Stimulated activated CD4-positive, alpha-beta T cell treated with anti-CD3 and anti-CD28 coated beads, Interleukin-1b, Interleukin-23, amount 100 ng/mL, for 4 hours (primary cell): ENCODE data around the gene NDUFA3.
"Not testable (repeated sequence)": the region's sequence is repeated elsewhere in the genome, so short reads cannot be mapped to it uniquely, and the experiment has no call there.

Source experiments
- DNase-seq, 2 donors: peaks; one replicate each; pipeline ENCODE4 v3.0.0-alpha.2; 2020; ENCODE audit warnings: low read depth in 2 of 2

NDUFA3 gene

DNA sequence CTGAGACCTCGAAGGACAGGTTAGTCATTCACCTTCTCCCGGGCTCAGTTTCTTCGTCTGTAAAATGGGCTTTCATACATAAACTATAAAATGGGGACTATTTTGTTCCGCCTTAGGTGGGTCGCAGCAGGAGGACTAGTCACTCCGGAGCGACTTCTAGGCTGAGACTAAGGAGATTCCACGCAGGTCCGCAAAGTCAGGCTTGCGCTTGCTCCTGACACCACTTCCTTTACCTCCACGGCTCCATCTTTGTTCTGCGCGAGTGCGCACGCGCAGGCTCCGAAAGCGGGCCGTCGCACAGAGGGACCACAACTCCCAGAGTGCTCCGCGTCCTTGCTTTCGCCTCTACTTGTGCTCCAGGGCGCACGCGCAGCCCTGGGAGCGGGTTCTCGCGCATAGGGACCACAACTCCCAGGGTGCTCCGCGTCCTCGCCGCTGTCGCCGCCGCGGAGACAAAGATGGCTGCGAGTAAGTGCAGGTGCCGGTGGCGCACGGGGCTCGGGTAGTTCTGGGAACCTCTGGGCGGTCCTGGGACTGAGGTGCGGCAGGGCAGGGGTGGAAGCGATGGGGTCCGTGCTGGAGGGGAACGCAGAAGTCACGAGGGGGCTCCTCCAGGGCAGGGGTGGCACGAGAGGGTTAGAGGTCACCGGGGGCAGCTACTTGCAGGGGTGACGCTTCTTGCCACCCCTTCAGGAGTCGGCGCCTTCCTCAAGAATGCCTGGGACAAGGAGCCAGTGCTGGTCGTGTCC is at the start of gene NDUFA3:
Gene NDUFA3, plus strand, starts transcription at position 435 of the 749 bp plus-strand sequence. Its CDS starts 24 bp downstream, at position 459.
- DNase-seq: peak; percentile 91 to 95

DNA sequence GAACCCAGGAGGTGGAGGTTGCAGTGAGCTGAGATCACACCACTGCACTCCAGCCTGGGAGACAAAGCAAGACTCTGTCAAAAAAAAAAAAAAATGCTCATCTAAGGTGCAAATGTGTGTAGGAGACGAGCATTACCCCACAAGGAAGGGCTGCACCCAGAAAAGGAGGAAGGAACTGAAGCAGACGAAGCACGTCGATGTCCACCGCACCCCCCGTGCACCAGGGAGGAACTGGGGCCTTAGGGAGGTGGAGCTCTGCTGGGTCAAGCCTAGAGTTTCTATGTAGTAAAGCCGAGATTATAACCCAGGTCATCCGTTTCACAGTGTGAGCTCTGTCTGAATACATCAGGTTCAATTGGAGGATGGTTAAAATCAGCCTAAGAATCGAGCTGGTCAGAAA is 40.0 kb upstream of the NDUFA3 start:
- no peak for DNase-seq

DNA sequence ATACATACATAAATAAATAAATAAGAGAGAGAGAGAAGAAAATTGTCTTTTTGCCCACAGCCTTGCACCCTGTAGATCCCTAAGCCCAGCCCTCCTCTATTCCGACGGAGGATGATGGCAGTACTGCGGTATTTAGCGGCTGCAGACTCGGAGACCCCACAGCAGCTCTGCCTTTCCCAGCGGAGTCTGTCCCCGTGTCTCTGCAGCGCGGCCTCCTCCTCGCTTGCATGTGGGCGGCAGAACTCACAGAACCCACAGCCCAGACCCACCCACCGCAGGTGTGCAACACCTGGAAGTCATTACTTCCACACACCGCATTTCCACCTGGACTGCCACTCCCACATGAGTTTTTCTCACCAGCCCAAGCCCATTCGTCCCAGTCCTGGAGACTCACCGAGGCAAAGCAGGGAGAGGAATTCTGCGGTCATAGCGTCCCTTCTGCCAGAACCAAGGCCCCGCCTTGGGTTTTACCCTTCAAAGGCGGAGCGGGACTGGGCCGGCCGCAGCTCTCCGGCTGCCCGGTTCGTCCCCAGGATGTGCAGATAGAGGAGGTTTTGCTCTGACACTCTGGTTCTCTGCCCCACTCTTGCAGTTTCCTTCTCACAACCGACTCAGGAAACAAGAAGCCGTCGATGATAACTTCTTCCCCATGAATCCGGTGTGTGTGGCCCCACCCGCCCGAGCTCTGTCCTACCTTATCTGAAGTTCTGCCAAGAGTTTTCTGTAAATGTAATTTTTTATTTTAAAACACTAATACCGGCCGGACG is 39.1 kb upstream of the NDUFA3 start, which contains the start of gene VSTM1:
Gene VSTM1, minus strand, starts transcription at position 548 of the 767 bp plus-strand sequence. Its CDS starts 120 bp downstream, at position 428.
- DNase-seq: no peak

DNA sequence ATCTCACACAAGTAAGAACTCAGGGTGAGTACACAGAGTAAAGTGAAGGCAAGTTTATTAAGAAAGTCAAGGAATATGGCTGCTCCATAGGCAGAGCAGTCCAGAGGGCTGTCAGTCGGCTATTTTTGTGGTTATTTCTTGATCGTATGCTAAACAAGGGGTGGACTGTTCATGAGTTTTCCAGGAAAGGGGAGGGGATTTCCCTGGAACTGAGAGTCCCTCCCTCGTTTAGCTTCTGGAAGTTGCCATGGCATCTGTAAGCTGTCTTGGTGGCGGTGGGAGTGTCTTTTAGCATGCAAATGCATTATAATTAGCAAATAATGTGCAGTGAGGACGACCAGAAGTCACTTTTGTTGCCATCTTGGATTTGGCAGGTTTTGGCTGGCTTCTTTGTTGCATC is 33.2 kb upstream of the NDUFA3 start:
- no peak for DNase-seq

DNA sequence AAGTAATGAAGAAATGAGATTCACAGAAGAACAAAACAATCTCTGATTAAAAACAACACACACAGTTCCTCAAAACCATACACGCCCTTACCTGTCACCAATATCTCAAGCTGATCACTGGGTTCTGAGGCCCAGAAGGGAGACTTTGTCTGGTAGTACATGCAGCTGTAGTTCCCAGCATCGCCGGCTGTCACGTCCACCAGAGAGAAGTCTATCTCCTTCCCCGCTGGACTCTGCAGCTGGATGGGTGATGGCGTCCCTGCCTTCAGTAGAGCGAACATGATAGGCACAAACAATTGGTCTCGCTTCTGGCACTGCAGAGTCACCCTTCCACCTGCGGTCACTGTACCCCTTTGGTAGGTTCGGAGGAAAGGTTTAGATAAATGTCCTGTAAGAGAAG is 28.8 kb upstream of the NDUFA3 start:
- no peak for DNase-seq

DNA sequence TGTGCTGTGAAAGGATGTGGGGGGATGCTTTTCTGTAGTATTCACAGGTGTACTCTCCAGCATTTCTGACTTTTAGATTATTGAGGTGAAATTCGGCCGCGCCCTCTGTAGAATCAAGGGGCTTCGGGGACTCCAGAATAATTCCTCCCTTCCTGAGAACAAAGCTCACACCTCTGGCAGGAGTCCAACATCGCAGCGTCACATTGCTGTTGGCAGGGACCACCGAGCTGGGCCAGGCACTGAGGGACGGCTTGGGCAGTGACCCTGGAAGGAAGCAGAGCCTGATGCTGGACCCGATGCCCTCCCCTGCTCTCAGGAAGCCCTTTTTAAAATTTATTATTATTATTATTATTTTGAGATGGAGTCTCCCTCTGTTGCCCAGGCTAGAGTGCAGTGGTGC is 27.8 kb upstream of the NDUFA3 start:
- DNase-seq: no peak

DNA sequence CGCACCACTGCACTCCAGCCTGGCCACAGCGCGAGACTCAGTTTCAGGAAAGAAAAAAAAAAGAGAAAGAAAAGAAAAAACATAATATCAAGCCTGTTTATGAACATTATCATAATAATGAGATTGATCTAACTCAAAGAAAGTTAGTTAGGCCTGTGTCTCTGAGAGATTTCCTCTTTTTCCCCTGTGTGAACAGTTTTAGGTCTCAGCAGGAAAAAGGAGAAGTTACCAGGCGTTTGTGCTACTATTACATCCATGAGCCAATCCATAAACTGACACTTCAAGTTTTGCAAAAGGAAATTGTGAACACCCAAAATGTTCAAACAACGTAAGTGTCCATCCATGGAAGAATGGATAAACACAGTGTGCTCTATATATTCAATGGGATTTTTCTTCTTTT is 25.3 kb upstream of the NDUFA3 start:
- no peak for DNase-seq

DNA sequence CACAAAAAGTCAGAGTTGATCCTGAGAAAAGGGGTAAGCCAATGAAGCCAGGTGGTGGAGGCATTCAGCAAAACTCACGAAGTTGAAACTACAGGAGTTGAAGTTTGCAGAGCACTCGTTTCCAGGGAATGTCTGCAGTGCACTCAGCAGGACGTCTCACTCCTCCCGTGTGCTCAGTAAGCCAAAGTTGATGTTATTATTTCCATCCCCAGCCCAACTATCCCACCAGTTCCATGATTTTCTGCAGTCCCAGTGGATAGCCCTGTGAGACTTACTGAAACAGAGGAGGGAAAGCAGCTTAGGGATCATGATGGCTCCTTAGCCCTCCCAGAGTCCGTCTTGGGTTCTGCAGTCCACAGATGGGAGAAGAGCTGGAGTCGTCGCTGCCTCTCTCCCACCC is 21.6 kb upstream of the NDUFA3 start, which contains the start of gene TARM1:
Gene TARM1, minus strand, starts transcription at position 334 of the 400 bp plus-strand sequence. Its CDS starts 25 bp downstream, at position 309.
- DNase-seq: no peak

DNA sequence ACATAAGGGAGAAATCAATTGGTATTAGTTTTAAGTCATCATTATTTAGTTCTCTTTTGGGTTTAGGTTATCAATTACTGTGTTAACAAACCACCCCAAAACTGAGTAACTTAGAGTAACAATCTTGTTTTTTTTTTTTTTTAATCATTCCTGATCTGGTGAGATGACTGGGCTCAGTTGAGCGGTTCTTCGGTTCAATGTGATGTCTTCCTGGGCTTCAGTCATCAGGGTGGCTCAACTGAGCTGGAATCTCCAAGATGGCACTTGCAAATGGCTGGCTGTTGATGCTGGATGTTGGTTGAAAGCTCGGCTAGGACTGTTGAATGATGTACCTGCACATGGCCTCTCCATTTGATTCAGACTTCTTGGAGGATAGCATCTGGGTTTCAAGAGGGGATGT is 18.2 kb upstream of the NDUFA3 start:
- no peak for DNase-seq

DNA sequence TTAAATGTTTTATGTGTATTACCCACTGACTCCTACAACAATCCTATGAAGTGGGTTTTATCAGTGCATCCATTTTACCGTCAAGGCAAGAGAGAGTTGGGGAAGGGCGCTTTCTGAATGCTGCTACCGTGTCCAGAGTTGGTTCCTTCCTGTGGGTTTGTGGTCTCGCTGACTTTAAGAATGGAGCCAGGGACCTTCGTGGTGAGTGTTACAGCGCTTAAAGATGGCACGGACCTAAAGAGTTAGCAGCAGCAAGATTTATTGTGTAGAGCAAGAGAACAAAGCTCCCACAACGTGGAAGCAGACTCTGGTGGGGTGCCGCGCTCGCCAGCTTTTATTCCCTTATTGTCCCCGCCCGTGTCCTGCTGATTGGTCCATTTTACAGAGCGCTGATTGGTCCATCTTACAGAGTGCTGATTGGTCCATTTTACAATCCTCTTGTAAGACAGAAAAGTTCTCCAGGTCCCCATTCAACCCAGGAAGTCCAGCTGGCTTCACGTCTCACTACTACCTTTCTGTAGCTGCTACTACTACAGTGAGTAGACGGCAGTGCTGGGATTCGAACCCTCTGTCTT is 8.1 kb upstream of the NDUFA3 start:
- no peak for DNase-seq

DNA sequence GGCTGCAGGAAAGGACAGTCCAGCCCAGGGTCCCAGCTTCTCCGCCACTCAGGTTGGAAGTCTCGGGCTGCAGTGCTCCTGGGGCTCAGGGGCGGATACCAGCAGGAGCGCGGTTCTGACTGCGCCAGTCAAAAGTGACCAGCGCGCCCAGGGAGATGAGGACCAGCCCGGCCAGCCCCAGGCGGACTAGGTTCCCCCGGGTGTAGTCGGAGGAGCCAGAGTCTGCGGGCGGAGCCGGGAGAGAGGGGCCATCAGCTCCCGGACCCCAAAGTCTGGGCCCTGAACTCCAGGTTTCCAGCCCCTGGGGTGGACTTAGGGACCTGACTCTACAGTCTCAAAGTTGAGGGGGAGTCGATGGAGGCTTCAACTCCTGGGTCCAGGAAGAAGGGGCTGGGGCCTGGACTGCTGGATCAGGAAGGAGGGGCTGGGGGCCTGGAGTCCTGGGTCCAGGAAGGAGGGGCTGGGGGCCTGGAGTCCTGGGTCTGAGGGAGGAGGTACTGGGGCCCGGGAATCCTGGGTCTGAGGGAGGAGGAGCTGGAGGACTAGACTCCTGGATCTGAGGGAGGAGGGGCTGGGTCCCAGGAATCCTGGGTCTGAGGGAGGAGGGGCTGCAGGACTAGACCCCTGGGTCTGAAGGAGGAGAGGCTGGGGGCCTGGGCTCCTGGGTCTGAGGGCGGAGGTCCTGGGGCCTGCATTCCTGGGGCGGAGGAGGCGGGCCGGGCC is 7.4 kb upstream of the NDUFA3 start:
- DNase-seq: no peak

DNA sequence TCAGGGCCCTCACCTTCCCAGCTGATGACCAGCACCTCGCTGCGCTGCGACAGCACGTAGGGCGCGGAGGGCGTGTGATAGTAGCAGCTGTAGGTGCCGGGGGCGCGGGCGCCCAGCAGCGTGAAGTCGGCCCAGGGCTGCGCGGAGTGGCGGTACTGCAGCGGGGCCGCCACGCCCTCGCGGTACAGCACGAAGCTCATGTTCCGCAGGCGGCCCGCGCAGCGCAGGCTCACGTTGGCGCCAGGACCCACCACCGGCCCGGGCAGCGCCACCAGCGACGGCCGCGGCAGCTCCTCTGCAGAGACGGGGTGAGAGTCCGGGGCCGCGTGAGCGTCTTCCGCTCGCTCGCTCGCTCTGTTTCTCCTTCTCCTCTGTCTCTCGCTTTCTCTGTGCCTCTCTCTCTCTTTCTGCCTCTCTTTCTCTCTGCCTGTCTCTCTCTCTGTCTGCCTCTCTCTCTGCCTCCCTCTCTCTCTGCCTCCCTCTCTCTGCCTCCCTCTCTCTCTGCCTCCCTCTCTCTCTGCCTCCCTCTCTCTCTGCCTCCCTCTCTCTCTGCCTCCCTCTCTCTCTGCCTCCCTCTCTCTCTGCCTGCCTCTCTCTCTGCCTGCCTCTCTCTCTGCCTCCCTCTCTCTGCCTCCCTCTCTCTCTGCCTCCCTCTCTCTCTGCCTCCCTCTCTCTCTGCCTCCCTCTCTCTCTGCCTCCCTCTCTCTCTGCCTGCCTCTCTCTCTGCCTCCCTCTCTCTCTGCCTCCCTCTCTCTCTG is 6.6 kb upstream of the NDUFA3 start:
- peak; percentile 29 to 41 for DNase-seq

DNA sequence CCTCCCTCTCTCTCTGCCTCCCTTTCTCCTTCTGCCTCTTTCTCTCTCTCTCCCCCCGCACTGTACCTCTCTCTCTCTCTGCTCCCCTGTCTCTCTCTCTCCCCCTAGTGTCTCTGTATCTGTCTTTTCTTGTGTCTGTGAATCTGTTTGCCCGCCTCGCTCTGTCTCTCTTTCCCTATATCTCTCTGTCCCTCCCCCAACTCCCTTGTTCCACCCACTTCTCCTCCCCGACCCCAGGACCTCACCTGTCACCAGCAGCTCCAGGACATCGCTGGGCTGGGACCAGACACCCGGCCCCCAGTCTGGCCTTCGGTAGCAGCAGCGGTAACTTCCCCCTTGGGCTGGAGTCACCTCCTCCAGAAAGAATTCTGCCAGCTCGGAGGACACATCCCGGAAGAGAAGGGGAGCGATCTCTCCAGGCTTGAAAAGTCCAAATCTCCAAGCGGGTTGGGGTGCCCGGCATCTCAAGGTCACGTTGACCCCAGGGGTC is 6.0 kb upstream of the NDUFA3 start:
- no peak for DNase-seq

DNA sequence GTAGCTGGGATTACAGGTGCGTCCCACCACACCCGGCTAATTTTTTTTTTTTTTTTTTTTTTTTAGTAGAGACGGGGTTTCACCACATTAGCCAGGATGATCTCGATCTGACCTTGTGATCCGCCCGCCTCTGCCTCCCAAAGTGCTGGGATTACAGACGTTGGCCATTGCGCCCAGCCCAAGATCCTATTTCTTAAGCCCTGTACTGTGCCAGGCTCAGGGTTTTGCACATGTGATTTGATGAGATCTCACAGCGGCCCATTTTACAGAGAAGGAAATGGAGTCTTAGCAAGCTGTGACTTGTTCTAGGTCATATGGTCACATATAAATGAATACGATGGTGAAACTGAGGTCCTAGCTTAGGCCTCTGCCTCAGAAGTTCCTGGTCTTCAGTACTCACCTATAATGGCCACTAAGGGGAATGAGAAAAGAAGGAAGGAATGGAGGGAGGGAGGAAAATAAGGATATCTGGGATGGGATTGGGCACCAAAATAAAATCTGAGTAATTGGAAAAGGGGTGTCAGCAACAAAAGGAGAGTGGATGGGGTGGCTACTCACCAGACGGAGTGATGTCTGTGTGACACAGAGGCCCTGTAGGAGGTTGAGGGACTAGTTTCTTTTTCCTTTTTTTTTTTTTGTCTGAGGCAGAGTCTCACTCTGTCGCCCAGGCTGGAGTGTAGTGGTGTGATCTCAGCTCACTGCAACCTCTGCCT is 3.3 kb upstream of the NDUFA3 start:
- DNase-seq: no peak

DNA sequence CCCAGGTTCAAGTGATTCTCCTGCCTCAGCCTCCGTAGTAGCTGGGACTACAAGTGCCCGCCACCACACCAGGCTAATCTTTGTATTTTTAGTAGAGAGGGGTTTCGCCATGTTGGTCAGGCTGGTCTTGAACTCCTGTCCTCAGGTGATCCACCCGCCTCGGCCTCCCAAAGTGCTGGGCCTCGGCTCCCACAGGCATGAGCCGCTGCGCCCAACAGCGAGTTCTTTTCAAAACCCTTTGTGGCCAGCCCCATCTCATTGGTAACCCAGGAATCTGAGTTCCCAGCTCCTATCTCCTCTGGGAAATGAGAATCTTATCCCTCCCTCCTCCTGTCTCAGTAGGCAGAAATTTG is 2.8 kb upstream of the NDUFA3 start:
- not testable (repeated sequence) for DNase-seq

DNA sequence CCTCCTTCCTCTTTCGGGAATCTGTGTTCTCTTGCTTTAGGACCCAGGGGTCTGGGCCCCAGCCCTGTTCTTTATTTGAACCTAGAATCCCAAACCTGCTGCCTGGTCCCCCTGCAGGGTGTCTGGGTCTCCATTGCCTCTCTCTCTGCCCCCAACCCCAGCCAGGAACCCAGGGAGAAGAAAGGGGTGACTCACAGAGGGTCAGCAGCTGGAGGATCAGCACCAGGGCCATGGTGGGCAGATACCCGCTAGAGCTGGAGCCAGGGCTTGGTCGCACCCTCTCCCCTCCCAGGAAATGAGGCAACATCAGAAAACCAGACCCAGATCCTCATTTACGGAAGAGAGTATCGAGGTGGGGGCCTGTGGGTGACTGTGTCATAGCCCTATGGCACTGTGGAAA is 2.1 kb upstream of the NDUFA3 start, which contains the start of gene OSCAR:
Gene OSCAR, minus strand, starts transcription at position 243 of the 400 bp plus-strand sequence. Its CDS starts 11 bp downstream, at position 232.
- no peak for DNase-seq

DNA sequence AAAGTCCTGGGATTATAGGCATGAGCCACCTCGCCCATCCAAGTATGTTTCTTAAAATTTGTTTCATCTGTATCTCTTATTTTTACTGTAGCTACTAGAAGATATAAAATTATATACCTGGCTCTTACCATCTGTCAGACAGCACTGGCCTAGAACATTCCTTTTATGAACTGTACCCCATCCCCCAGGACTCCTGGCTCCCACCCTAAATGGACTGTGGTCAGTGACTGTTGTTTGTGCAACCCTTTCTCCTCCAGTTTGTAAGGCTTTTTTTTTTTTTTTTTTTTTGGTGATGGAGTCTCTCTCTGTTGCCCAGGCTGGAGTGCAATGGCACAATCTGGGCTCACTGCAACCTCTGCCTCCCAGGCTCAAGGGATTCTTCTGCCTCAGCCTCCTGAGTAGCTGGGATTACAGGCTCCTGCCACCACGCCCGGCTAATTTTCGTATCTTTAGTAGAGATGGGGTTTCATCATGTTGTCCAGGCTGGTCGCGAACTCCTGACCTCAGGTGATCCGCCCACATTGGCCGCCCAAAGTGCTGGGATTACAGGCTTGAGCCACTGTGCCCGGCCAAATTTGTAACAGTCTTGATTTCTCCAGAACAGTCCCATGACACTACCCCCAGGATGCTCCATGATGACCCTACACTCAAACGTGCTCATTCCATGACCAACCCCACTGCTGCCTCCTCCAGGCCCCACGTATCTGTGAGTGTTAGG is 2.5 kb downstream of the NDUFA3 start:
- no peak for DNase-seq

DNA sequence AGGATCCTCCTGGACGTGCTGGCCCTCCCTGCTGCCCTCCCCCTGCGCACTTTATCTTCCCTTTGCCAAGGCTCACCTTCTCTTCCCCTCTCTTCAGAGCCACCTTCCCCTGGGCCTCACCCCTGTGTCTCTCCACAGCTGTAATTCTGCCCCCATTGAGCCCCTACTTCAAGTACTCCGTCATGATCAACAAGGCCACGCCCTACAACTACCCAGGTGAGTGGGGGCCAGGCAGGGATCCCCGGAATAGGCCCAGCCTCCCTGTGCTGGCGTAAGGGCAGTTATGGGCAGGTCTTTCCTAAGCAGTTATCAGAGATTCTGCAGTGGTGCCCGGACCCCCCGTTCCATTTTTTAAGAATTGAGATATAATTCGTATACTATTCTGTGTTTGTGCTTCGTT is 3.1 kb downstream of the NDUFA3 start:
- no peak for DNase-seq

DNA sequence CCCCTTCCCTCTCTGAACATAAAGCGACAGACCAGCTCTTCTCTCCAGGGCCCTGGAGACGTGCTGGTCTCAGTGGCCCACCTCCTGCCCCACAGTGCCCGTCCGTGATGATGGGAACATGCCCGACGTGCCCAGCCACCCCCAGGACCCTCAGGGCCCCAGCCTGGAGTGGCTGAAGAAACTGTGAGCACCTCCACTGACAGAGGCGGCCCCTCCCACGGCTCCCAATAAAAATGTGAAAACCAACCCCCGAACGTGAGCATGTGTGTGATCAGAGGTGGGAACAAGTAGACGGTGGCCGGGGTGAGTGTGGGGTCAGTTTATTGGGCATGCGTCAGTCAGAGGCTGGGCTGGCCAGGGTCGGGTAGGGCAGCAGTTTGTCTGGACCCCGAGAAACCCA is 4.1 kb downstream of the NDUFA3 start:
- no peak for DNase-seq
